ENCODE results near the gene LRRC4B.

The LRRC4B gene

GRCh38 chr19:50496189-50497021 is 71.8 kb downstream of the LRRC4B start:
- TF ChIP-seq TAF1 (IDR thresholded peaks at IDR 0.05; ENCODE audit: low read depth) (no peak), USF1 (IDR thresholded peaks at IDR 0.05) (no peak), EP300 (IDR thresholded peaks at IDR 0.05; ENCODE audit: borderline replicate concordance) (no peak), YY1 (IDR thresholded peaks at IDR 0.05; ENCODE audit: low read depth) (no peak)

DNA sequence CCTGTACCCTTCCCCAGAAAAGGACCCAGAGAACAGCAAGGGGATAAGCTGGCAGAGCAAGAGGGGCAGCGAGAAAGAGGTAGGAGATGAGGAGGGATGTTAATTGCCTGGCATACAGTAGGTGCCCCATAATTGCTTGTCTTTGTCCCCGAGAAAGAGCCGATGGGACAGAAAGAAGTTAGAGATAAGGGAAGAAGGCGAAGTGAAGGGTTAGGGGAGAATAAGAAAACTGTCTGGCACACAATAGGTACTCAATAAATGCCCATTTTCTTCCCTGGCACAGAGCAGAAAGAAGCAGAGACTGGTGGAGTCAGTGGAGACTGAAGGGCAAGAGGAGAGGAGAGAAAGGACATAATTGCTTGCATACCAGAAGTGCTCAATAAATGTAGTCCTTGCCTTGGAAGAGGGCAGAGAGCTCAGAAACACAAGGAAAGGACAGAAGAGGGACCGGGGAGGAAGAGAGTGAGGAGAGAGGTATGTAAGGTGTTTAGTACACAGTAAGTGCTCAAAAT is 73.2 kb downstream of the LRRC4B start:
- TF ChIP-seq RAD21 (IDR thresholded peaks at IDR 0.05; ENCODE audit: low read depth) (no peak), FOXM1 (IDR thresholded peaks at IDR 0.05; ENCODE audit: borderline replicate concordance, low read depth) (no peak), TCF12 (IDR thresholded peaks at IDR 0.05; ENCODE audit: low read depth) (no peak), YY1 (IDR thresholded peaks at IDR 0.05; ENCODE audit: low read depth) (no peak), CEBPB (IDR thresholded peaks at IDR 0.05) (no peak), EGR1 (IDR thresholded peaks at IDR 0.05) (no peak), TAF1 (IDR thresholded peaks at IDR 0.05; ENCODE audit: low read depth) (no peak), TEAD4 (IDR thresholded peaks at IDR 0.05) (no peak), CREB1 (IDR thresholded peaks at IDR 0.05; ENCODE audit: low read depth) (no peak), REST (IDR thresholded peaks at IDR 0.05; ENCODE audit: low read depth) (no peak), USF1 (IDR thresholded peaks at IDR 0.05) (no peak)
- TF ChIP-seq, protein P1, sequence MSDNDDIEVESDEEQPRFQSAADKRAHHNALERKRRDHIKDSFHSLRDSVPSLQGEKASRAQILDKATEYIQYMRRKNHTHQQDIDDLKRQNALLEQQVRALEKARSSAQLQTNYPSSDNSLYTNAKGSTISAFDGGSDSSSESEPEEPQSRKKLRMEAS (IDR thresholded peaks at IDR 0.05), result no peak

DNA sequence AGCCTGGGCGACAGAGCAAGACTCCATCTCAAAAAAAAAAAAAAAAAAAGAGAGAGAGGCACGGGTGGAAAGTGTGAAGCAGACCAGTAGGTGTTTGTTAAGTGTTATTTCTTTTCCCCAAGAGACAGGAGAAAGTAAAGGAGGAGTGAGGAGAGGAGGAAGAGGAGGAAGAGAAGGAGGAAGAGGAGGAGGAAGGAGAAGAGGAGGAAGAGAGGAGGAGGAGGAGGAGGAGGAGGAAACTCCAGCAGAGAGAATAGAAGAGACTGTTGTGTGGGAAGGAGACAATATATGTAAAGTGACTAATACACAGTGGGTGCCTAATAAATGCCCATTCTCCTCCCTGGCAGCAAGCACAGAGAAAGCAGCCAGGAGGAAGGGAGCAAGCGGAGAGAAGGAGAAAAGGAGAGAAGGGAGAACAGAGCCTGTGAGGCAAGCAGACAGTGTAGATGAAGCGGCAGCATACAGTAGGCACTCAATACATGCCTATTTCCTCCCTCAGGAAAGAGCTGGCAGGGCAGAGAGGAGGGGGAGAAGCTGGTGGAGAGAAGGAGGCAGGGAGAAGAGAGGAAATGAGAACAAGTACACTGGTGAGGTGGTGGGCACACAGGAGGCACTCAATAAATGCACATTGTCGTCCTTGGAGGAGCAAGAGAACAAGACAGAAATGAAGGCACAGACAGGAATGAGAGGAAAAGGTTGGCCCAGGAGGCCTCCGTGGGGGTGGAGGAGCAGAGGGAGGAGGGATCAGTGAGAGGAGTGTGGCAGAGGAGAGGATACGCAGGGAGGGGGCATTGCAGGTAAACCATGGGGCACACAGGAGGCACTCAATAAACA is 73.8 kb downstream of the LRRC4B start:
- TF ChIP-seq, protein P1 (IDR thresholded peaks at IDR 0.05), result no peak
- TF ChIP-seq YY1 (IDR thresholded peaks at IDR 0.05; ENCODE audit: low read depth) (no peak), TAF1 (IDR thresholded peaks at IDR 0.05; ENCODE audit: low read depth) (no peak), USF1 (IDR thresholded peaks at IDR 0.05) (no peak)

GRCh38 chr19:50493171-50493570 is 75.1 kb downstream of the LRRC4B start:
- TF ChIP-seq NFIC (IDR thresholded peaks at IDR 0.05), result no peak
- no peak for TF ChIP-seq TCF12 (IDR thresholded peaks at IDR 0.05; ENCODE audit: low read depth)
- no peak for TF ChIP-seq CEBPB (IDR thresholded peaks at IDR 0.05)
- no peak for TF ChIP-seq ZBTB7A (IDR thresholded peaks at IDR 0.05; ENCODE audit: low read depth)
- no peak for TF ChIP-seq REST (IDR thresholded peaks at IDR 0.05; ENCODE audit: low read depth)
- no peak for TF ChIP-seq EP300 (IDR thresholded peaks at IDR 0.05; ENCODE audit: borderline replicate concordance)
- TF ChIP-seq, protein P1 (IDR thresholded peaks at IDR 0.05), result no peak
- no peak for TF ChIP-seq TEAD4 (IDR thresholded peaks at IDR 0.05)
- TF ChIP-seq RAD21 (IDR thresholded peaks at IDR 0.05; ENCODE audit: low read depth), result no peak
- no peak for TF ChIP-seq CREB1 (IDR thresholded peaks at IDR 0.05; ENCODE audit: low read depth)
- no peak for TF ChIP-seq EGR1 (IDR thresholded peaks at IDR 0.05)
- no peak for TF ChIP-seq YY1 (IDR thresholded peaks at IDR 0.05; ENCODE audit: low read depth)
- no peak for TF ChIP-seq FOXM1 (IDR thresholded peaks at IDR 0.05; ENCODE audit: borderline replicate concordance, low read depth)
- no peak for TF ChIP-seq USF1 (IDR thresholded peaks at IDR 0.05)
- no peak for TF ChIP-seq TAF1 (IDR thresholded peaks at IDR 0.05; ENCODE audit: low read depth)
